Body of pancreas (tissue), 4 donors: ENCODE data around the gene PREX1.

Experiments used
- CTCF ChIP-seq, 7 experiments: fragments of 450-650 bp in 4 of 7; fragments of 200-600 bp in 3 of 7; sonication (generic) in 3 of 7; IDR thresholded peaks; one replicate each; pipeline ENCODE4 v1.5.1; 2016 to 2019; ENCODE audit warnings: antibody characterized with exemption in 7 of 7
- POLR2A ChIP-seq, 3 donors: fragments of 450-650 bp; IDR thresholded peaks; one replicate each; pipeline ENCODE4 v1.6.1; 2016; ENCODE audit warnings: antibody characterized with exemption in 3 of 3, mild to moderate bottlenecking in 2 of 3

DNA sequence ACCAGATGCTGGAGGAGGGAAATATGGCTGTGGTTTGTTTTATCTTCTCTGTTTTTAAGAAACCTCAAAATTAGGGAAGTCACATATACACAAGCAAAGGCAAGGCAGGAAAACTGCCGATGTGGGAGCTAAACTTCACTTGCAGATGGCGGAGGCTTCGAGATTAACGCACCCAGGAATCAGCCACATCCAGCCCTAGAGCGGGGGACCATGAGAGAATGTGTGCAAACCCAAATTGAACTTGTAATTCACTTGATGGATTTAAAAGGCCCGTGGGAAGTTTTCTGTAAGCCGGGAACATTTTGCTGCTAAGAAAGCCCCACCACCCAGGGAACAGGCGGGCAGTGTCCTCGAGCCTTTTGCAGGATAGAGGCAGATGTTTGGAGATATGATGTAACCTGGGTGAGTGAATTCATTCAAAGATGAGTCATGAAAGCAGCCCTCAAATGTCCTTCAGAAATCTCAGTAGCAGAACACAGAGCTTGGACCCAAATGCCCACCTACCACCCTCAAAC is 39.9 kb downstream of the PREX1 start:
- TF ChIP-seq CTCF (IDR thresholded peaks at IDR 0.05) (no peak), POLR2A (IDR thresholded peaks at IDR 0.05) (no peak)
